Left lung (tissue), 10 donors: ENCODE measurements around the gene GBP3. TPM values are rescaled to one million over a fixed set of nuclear protein-coding genes. Genes with fewer than 3 reads are reported as not detected.
"Not testable (repeated sequence)": the region's sequence is repeated elsewhere in the genome, so short reads cannot be mapped to it uniquely, and the experiment has no call there.

Experiments used
- ATAC-seq: fragments of 200-7000 bp; cut with Tn5 transposase; one replicate; pipeline ENCODE4 v1.9.1; 2020; ENCODE audit warnings: moderate library complexity
- DNase-seq, 4 donors: peaks; one replicate each; pipeline ENCODE4 v3.0.0-alpha.2; 2013 to 2020
- H3K27ac ChIP-seq, 2 donors: fragments of 200-600 bp; sonication (generic) in 1 of 2; one replicate each; pipeline versions ENCODE4 v1.5.0 to v1.8.0; 2020 to 2021
- H3K27me3 ChIP-seq, 2 donors: fragments of 200-600 bp; sonication (generic) in 1 of 2; one replicate each; pipeline versions ENCODE4 v1.5.0 to v1.8.0; 2020 to 2021
- H3K36me3 ChIP-seq, 2 donors: fragments of 200-600 bp; sonication (generic) in 1 of 2; one replicate each; pipeline versions ENCODE4 v1.5.0 to v1.8.0; 2020 to 2021
- H3K4me1 ChIP-seq, 2 donors: fragments of 200-600 bp; one replicate each; pipeline ENCODE4 v1.8.0; 2021
- H3K4me3 ChIP-seq, 2 donors: fragments of 200-600 bp; sonication (generic) in 1 of 2; one replicate each; pipeline versions ENCODE4 v1.5.0 to v1.8.0; 2020 to 2021; ENCODE audit warnings: mild to moderate bottlenecking in 1 of 2
- H3K9me3 ChIP-seq, 2 donors: fragments of 200-600 bp; sonication (generic) in 1 of 2; one replicate each; pipeline versions ENCODE4 v1.5.0 to v1.8.0; 2020 to 2021
- intact Hi-C, 2 donors: fragments of 100-400 bp; cut with DNase I; formaldehyde crosslinking; loops; one replicate each; pipeline versions ENCODE4 v1.11.2 to v1.14.2; 2022
- polyA plus RNA-seq, 6 donors: library from polyadenylated mRNA; unstranded; fragments of 120-200 nt; gene quantifications; one replicate each; pipeline ENCODE4 v1.2.1, GENCODE V29; 2013; ENCODE audit not compliant: insufficient read length in 6 of 6
- total RNA-seq, 2 donors: library from RNA; stranded (reverse); fragmentation: NEBNext Ultra II Directional; extraction: Animal tissue kit (Norgen Biotek cat#: 25700); gene quantifications; one replicate each; pipeline ENCODE4 v1.2.1, GENCODE V29; 2021
- TF ChIP-seq, protein P1 (sequence below), 2 donors: fragments of 200-600 bp; sonication (generic) in 1 of 2; IDR thresholded peaks; one replicate each; pipeline versions ENCODE4 v1.5.0 to v1.8.0; 2021; ENCODE audit warnings: antibody characterized with exemption in 2 of 2
- donor health status: DM: no; HTN: yes; CAD: no.
- donor health status: DM: no; HTN: no; CAD: no.

GBP3 gene
- total and polyA plus RNA-seq, 8 donors: 8.5 to 32.6 (median 14.3) TPM

DNA sequence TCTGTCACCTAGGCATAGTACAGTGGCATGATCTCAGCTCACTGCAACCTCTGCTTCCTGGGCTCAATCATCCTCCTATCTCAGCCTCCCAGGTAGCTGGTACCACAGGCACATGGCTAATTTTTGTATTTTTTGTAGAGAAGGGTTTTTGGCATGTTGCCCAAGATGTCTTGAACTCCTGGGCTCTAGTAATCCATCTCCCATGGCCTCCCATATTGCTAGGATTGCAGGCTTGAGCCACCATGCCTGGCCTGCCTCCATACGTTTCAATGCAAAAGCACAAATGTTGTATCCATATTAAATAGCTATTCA lies 17.6 kb upstream of the GBP3 start:
- Histone ChIP-seq H3K27ac (no peak overlapping the region), H3K36me3 (peaks cover 0 to 6% of the 10 kb centered on the region in 2 donors), H3K27me3 (no peaks in the 10 kb centered on the region), H3K9me3 (peaks cover 0 to 11% of the 10 kb centered on the region in 2 donors), H3K4me3 (no peak overlapping the region), H3K4me1 (peaks cover 0 to 6% of the 10 kb centered on the region in 2 donors)
- intact Hi-C loops: no loop called here
- ATAC-seq (no peak), DNase-seq (no peak)
- TF ChIP-seq, protein P1, sequence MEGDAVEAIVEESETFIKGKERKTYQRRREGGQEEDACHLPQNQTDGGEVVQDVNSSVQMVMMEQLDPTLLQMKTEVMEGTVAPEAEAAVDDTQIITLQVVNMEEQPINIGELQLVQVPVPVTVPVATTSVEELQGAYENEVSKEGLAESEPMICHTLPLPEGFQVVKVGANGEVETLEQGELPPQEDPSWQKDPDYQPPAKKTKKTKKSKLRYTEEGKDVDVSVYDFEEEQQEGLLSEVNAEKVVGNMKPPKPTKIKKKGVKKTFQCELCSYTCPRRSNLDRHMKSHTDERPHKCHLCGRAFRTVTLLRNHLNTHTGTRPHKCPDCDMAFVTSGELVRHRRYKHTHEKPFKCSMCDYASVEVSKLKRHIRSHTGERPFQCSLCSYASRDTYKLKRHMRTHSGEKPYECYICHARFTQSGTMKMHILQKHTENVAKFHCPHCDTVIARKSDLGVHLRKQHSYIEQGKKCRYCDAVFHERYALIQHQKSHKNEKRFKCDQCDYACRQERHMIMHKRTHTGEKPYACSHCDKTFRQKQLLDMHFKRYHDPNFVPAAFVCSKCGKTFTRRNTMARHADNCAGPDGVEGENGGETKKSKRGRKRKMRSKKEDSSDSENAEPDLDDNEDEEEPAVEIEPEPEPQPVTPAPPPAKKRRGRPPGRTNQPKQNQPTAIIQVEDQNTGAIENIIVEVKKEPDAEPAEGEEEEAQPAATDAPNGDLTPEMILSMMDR (IDR thresholded peaks at IDR 0.05): no peak

DNA sequence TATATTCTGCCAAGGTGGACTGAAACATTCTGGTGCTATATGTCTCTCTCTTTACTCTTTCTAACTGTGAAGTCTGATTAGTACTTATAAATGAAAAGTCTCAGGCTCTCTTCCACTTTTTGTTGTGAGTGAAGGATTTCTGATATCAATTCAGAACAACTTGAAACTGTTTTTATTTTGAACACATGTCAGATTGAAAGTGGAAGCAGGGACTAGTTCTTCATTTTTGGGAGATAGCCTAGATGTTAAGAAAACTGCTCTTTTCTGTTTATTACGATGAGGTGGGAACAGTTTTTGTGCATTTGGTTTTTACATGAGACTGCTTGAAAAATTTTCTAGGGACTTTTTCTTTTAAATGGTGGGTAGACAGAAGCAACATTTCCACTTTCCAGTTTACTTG lies 14.5 kb upstream of the GBP3 start:
- DNase-seq (no peak), ATAC-seq (no peak)
- peaks cover 0 to 6% of the 10 kb centered on the region in 2 donors for H3K4me1 ChIP-seq
- TF ChIP-seq, protein P1 (IDR thresholded peaks at IDR 0.05): no peak
- no peak overlapping the region for H3K27ac ChIP-seq
- no peaks in the 10 kb centered on the region for H3K27me3 ChIP-seq
- H3K4me3 ChIP-seq: no peak overlapping the region
- H3K9me3 ChIP-seq: no peaks in the 10 kb centered on the region
- intact Hi-C loops: no loop called here
- no peaks in the 10 kb centered on the region for H3K36me3 ChIP-seq

DNA sequence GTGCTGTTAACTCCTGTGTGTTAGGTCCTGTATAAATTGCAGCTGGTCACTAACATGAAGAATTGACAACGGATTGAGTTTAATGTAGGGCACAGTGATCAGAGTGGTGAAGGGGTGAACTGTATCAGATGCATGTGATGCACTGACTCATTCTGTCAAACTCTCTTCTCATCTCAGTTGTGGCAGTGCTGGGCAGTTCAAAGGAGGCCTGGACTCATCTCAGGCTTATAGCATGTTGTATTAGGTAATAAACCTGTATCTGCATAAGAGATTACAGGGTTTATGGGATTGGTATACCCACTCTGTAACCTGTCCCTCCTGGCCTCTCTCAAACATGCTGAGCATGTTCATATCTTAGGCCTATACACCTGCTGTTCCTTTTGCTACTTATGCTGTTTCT lies 12.4 kb upstream of the GBP3 start:
- intact Hi-C loops: no loop called here
- no peak overlapping the region for H3K27ac ChIP-seq
- no peak overlapping the region for H3K4me3 ChIP-seq
- ATAC-seq: no peak
- H3K4me1 ChIP-seq: no peaks in the 10 kb centered on the region
- H3K36me3 ChIP-seq: no peaks in the 10 kb centered on the region
- no peaks in the 10 kb centered on the region for H3K9me3 ChIP-seq
- no peak for DNase-seq
- TF ChIP-seq, protein P1 (IDR thresholded peaks at IDR 0.05): no peak
- no peaks in the 10 kb centered on the region for H3K27me3 ChIP-seq

DNA sequence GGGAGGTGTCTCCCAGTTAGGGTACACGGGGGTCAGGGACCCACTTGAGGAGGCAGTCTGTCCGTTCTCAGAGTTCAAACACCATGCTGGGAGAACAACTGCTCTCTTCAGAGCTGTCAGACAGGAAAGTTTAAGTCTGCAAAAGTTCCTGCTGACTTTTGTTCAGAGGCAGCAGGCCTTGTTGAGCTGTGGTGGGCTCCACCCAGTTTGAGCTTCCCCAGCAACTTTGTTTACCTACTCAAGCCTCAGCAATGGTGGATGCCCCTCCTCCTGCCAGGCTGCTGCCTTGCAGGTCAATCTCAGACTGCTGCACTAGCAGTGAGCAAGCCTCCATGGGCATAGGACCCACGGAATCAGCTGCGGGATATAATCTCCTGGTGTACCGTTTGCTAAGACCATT lies 11.3 kb upstream of the GBP3 start:
- intact Hi-C loops, ATAC-seq, H3K4me3 ChIP-seq, DNase-seq, H3K9me3 ChIP-seq, H3K27ac ChIP-seq, H3K36me3 ChIP-seq, H3K4me1 ChIP-seq, H3K27me3 ChIP-seq: not testable (repeated sequence)

DNA sequence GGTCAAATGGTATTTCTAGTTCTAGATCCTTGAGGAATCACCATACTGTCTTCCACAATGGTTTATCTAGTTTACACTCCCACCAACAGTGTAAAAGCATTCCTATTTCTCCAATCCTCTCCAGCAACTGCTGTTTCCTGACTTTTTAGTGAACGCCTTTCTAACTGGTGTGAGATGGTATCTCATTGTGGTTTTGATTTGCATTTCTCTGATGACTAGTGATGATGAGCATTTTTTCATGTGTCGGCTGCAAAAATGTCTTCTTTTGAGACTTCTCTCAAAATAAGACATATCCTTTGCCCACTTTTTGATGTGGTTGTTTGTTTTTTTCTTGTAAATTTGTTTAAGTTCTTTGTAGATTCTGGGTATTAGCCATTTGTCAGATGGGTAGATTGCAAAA lies 6.4 kb upstream of the GBP3 start:
- ATAC-seq, H3K36me3 ChIP-seq, H3K27ac ChIP-seq, H3K9me3 ChIP-seq, H3K27me3 ChIP-seq, DNase-seq, intact Hi-C loops, H3K4me3 ChIP-seq, H3K4me1 ChIP-seq: not testable (repeated sequence)

DNA sequence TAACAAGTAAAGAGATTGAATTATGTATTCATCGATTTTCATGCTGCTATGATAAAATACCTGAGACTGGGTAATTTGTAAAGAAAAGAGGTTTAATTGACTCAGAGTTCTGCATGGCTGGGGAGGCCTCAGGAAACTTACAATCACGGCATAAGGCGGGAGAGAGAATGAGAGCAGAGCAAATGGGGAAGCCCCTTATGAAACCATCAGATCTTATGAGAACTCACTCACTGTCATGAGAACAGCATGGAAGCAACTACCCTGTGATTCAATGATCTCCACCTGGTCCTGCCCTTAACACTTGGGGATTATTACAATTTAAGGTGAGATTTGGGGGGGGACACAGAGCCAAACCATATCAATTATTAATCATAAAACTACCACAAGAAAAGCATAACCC lies 3.3 kb upstream of the GBP3 start:
- TF ChIP-seq, protein P1 (IDR thresholded peaks at IDR 0.05): no peak

More for the DNA sequence above, 3.3 kb upstream of the GBP3 start:
- Histone ChIP-seq H3K4me3 (no peak overlapping the region), H3K9me3 (peaks cover 0 to 5% of the 10 kb centered on the region in 2 donors), H3K4me1 (peaks cover 6 to 12% of the 10 kb centered on the region in 2 donors), H3K36me3 (no peaks in the 10 kb centered on the region), H3K27me3 (no peaks in the 10 kb centered on the region), H3K27ac (no peak overlapping the region)
- DNase-seq (no peak), ATAC-seq (no peak)
- intact Hi-C loops: no loop called here
